ENCODE data around the gene IFITM2. TPM values are rescaled to one million over a fixed set of nuclear protein-coding genes. Genes with fewer than 3 reads are reported as not detected.

The IFITM2 gene
- total and polyA plus RNA-seq, 8 donors: 32.1 to 182 (median 98.1) TPM

DNA sequence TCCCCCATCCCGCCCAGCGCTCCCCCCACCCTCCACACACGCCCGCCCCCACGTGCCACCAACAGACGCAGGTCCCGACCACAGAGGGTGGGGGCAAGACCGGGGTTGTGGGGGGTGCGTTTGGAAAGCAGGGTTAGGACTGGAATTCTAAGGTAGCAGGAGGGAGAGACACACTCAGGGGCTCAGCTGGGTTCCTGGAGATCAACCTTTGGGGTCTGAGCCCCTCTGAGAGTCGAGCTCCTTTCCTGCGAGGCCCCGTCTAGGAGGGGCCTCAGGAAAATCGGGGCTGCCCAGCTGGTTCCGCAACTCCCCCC lies 18.3 kb upstream of the IFITM2 start:
- intact Hi-C loops (cut with DNase I): no loop called here
- ATAC-seq: peak in 1 of 4 donors; percentile 0
- H3K36me3 ChIP-seq: peaks cover 0 to 26% (median 0%) of the 10 kb centered on the region in 3 donors
- FAIRE-seq: no peak
- H3K9me3 ChIP-seq: no peaks in the 10 kb centered on the region
- H3K4me1 ChIP-seq: peaks cover 0 to 6% (median 0%) of the 10 kb centered on the region in 3 donors
- peak in 1 of 6 donors; percentile 43 for DNase-seq
- H3K27ac ChIP-seq: peak overlapping the region in 2 of 4 donors; percentile 17 to 92
- H3K27me3 ChIP-seq: no peaks in the 10 kb centered on the region
- WGBS, 2 donors: 13 to 15% methylated on average over 10 to 14 of the region's 14 CpGs
- TF ChIP-seq, protein P1, sequence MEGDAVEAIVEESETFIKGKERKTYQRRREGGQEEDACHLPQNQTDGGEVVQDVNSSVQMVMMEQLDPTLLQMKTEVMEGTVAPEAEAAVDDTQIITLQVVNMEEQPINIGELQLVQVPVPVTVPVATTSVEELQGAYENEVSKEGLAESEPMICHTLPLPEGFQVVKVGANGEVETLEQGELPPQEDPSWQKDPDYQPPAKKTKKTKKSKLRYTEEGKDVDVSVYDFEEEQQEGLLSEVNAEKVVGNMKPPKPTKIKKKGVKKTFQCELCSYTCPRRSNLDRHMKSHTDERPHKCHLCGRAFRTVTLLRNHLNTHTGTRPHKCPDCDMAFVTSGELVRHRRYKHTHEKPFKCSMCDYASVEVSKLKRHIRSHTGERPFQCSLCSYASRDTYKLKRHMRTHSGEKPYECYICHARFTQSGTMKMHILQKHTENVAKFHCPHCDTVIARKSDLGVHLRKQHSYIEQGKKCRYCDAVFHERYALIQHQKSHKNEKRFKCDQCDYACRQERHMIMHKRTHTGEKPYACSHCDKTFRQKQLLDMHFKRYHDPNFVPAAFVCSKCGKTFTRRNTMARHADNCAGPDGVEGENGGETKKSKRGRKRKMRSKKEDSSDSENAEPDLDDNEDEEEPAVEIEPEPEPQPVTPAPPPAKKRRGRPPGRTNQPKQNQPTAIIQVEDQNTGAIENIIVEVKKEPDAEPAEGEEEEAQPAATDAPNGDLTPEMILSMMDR (IDR thresholded peaks at IDR 0.05): no peak
- peak overlapping the region; percentile 26 to 91 (median 62) for H3K4me3 ChIP-seq

DNA sequence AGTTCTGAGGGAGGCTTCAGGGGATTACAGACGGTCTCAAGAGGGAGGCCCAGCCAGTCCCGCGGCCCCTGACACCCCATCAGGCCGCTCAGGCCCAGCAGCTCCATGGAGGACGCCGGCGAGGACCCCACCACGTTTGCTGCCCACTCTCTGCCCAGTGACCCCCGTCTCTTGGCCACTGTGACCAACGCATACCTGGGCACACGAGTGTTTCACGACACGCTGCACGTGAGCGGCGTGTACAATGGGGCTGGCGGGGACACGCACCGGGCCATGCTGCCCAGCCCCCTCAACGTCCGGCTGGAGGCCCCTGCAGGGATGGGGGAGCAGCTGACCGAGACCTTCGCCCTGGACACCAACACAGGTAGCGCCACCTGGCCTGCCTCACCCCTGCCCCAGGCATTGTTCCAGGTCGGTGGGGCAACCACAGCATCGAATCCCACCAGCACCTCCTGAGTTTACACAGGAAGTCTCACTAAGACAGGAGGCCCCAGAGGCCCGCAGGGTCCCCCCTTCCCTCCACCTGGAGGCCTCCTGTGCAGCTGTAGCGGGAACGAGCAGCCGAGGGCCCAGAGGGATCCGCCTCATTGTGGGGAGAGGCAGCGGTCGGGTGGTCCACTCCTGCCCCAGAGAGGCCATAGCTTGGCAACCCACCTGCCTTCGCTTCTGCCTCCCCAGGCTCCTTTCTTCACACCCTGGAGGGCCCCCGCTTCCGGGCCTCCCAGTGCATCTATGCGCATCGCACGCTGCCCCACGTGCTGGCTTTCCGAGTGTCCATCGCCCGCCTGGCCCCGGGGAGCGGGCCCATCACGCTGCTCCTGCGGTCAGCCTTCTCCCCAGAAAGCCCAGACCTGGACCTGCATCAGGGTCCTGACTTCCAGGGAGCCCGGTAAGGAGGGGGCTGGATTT lies 17.6 kb upstream of the IFITM2 start:
- Histone ChIP-seq H3K36me3 (peaks cover 0 to 32% (median 0%) of the 10 kb centered on the region in 3 donors), H3K4me3 (peak overlapping the region in 3 of 4 donors; percentile 12 to 91 (median 82)), H3K27me3 (no peaks in the 10 kb centered on the region), H3K9me3 (no peaks in the 10 kb centered on the region), H3K27ac (no peak overlapping the region), H3K4me1 (peaks cover 0 to 6% (median 0%) of the 10 kb centered on the region in 3 donors)
- WGBS, 2 donors: 60 to 75% methylated on average over 47 to 48 of the region's 48 CpGs
- ATAC-seq (no peak), DNase-seq (peak in 5 of 6 donors; percentile 42 to 83 (median 62)), FAIRE-seq (no peak)
- TF ChIP-seq, protein P1 (IDR thresholded peaks at IDR 0.05): no peak
- intact Hi-C loops (cut with DNase I): no loop called here

DNA sequence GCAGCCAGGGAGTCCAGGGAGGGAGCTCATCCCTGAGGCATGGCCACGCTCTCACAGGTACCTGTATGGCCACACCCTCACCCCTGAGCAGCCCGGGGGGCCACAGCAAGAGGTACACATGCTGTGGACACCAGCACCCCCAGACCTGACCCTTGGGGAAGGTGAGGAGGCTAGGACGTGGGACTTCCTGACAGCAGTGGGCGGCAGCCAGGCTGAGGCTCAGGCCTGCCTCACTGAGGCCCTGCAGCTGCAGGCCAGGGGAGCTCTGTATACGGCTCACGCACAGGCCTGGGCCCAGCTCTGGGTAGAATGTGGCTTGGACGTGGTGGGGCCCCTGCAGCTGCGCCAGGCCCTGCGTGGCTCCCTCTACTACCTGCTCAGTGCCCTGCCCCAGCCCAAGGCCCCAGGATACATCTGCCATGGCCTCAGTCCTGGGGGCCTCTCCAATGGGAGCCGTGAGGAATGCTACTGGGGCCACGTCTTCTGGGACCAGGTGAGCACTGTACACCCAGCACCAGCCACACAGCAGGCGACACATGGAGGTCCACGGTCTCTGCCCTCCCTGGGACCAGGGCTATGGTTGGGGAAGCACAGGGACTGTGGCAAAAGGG lies 16.9 kb upstream of the IFITM2 start:
- H3K4me3 ChIP-seq: peak overlapping the region in 3 of 4 donors; percentile 8 to 91 (median 82)
- ATAC-seq (no peak), DNase-seq (peak in 4 of 6 donors; percentile 10 to 69 (median 34)), FAIRE-seq (no peak)
- TF ChIP-seq, protein P1 (IDR thresholded peaks at IDR 0.05): no peak
- H3K27ac ChIP-seq: no peak overlapping the region
- no peaks in the 10 kb centered on the region for H3K27me3 ChIP-seq
- intact Hi-C loops (cut with DNase I): no loop called here
- peaks cover 0 to 37% (median 0%) of the 10 kb centered on the region in 3 donors for H3K36me3 ChIP-seq
- peaks cover 0 to 6% (median 0%) of the 10 kb centered on the region in 3 donors for H3K4me1 ChIP-seq
- 67 to 82% methylated on average over 11 to 13 of the region's 13 CpGs for WGBS, 2 donors
- no peaks in the 10 kb centered on the region for H3K9me3 ChIP-seq

DNA sequence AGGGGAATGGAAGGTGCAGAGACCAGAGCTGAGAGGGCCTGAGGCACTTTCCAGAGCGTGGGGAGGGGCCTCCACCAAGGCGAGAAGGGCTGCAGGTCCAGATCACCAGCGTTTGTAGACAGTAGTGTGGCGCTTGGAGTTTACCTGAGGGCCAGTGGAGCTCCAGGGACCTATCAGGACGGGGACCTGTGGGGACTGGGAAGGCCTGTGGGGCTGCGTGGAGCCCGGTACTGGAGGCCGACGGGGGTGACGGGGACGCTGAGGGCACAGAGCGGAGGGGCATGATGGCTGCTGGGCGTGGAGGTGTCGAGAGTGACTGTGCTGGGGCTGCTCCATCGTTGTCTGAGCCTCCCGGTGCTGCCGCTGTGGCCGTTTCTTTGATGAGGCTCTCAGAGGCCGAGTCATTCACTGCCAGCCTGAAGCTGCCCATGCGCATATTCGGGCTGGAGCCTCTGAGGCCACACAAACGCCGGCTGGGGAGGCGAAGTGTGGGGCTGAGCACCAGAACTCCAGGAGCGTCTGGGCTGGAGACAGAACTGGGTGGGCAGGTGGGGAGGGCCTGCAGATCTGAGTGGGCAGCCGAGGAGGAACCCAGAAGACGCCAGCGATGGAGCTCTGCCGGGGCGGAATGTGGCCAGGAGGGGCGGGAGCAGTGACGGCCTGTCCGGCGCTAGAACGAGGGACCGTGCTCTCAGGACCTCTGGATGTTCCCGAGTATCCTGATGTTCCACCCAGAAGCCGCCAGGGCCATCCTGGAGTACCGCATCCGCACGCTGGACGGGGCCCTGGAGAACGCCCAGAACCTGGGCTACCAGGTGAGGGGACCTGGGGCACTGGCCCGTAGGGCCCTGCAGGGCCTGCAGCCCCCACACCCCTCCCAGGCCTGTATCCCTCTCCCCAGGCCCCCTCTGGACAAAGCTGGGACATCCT lies 16.1 kb upstream of the IFITM2 start:
- ATAC-seq: no peak
- WGBS, 2 donors: 83 to 87% methylated on average over 43 to 44 of the region's 44 CpGs
- no peak for FAIRE-seq
- Histone ChIP-seq H3K27ac (no peak overlapping the region), H3K4me3 (peak overlapping the region in 1 of 4 donors; percentile 91), H3K4me1 (peaks cover 0 to 6% (median 0%) of the 10 kb centered on the region in 3 donors), H3K36me3 (peaks cover 0 to 37% (median 0%) of the 10 kb centered on the region in 3 donors), H3K27me3 (no peaks in the 10 kb centered on the region), H3K9me3 (no peaks in the 10 kb centered on the region)
- TF ChIP-seq, protein P1 (IDR thresholded peaks at IDR 0.05): no peak
- peak in 4 of 6 donors; percentile 24 to 71 (median 52) for DNase-seq
- intact Hi-C loops (cut with DNase I): no loop called here

All from pancreas (tissue), 10 donors.